ENCODE data around the gene RBM20.
"Not testable (repeated sequence)": the region's sequence is repeated elsewhere in the genome, so short reads cannot be mapped to it uniquely, and the experiment has no call there.

RBM20 gene

GRCh38 chr10:110649347-110650264 lies 5.5 kb downstream of the RBM20 start:
- DNase-seq, result no peak

- no peak for DNase-seq
Measured at GRCh38 chr10:110650265-110650668, 6.1 kb downstream of the RBM20 start.

DNA sequence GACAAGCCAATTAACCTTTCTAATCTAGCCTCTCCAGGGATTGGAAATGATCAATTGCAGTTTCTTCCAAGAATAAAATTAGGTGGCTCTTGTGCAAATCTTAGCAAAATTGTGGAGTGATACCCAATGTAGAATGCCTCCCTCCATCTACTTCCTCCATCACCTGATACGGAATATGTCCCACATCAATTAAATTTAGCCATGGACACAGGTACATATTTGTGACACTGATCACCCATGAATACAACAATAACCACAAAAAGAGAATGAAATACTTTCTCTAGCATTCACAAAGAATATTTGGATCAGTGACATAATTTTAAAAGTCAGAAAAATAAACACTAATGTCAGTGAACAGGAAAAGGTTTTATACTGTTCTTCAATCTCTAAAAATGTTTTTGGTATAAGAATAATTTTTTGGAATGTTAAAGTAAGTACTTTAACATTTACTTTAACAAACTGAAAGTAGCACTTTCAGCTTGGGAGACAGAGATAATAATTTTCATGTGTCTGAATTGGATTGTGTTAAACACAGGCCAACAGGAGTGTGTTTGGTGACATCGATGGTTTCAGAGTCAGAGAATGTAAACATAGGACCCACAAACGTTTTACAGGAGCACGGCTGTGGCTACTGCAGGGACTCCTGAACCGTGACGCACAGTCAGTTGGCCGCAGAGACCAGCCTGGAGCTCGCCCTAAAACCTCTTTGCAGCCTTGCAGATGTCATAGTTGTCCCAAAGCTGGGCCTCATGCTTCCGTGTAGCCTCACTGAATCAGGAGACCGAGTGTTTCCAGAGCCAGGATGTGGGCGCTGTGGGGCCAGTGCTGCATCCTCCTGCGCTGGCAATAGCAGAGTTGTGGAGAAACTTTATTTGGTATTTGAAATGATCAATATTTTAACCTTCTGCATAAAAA lies 7.2 kb downstream of the RBM20 start:
- no peak for DNase-seq

GRCh38 chr10:110652475-110653118 lies 8.5 kb downstream of the RBM20 start:
- no peak for DNase-seq

GRCh38 chr10:110655320-110655719 lies 11.2 kb downstream of the RBM20 start:
- DNase-seq, result no peak

GRCh38 chr10:110656612-110657011 lies 12.5 kb downstream of the RBM20 start:
- DNase-seq, result no peak

DNA sequence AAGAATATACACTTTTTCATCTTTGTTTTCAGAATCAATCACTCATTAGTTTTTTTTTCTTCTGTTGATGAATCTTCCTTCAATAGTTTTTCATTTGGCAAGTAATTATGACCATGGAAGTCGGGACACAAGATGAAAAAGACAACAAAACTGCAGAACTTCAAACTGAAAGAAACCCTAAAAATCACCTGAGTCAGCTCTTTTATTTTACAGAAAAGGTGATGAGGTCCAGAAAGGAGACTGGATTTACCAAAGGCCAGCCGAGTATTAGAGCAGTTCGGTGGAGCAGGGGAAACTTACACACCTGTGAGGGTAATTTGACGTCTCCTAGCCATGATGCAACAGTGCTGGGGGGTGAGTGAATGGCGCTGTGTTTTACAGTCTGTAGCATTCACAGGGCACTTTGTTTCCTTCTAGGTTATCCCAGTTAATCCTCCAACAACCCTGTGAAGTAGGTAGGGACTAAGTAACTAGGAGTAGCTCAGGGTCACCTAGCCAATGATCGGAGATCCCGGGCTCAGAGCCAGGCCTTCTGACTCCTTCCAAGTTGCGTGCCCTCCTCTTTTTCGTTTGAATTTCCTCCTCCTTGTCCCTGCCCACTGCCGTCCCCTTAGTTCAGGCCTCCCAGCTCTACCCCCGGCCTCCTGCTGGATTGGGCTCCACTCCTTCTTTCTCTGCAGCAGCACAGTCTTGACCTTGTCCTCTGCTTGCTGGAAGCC lies 14.0 kb downstream of the RBM20 start:
- no peak for DNase-seq

DNA sequence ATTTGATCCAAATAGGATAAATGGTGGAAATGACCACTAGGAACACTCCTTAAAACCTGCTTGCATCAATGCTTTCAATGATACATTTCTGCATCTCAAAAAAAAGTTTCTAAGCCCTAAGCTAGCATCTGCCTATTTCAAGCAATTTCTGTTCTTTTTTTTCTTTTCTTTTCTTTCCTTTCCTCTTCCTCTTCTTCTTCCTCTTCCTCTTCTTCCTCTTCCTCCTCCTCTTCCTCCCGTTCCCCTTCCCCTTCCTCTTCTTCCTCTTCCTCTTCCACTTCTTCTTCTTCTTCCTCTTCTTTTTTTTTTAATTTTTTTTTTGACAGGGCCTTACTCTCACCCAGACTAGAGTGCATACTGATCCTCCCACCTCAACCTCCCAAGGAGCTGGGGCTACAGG lies 15.4 kb downstream of the RBM20 start:
- DNase-seq, result no peak

DNA sequence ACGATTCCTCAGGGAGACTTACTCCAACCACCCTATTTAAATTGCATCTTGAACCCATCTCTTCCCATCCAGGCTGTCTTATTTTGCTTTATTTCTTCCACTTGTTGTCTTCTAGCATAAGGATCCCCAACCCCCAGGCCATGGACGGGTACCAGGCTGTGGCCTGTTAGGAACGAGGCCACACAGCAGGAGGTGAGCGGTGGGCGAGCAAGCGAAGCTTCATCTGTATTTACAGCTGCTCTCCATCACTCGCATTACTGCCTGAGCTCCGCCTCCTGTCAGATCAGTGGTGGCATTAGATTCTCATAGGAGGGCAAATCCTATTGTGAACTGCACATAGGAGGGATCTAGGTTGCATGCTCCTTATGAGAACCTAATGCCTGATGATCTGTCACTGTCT lies 16.2 kb downstream of the RBM20 start:
- not testable (repeated sequence) for DNase-seq

DNA sequence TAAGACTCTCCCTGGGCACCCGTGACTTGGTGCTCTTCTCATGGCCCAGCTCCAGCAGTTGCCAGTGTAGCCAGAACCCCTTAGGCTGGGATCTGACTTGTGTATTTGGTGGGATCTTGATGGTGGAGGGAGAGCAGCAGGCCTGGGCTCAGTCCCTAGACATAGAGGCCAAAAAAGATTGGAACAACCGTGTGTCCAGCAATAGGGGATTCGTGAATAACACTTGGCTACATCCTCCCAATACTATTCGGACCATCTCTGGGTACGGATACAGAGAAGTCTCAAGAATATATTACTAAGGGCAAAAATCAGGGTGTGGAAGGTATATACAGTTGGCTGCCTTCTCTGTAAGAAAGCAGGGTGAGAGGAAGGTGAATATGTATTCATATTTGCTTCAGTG lies 17.2 kb downstream of the RBM20 start:
- DNase-seq, result no peak

GRCh38 chr10:110664483-110665420 lies 20.6 kb downstream of the RBM20 start:
- DNase-seq, result no peak

- not testable (repeated sequence) for DNase-seq
Measured at GRCh38 chr10:110666259-110666658, 22.1 kb downstream of the RBM20 start.

GRCh38 chr10:110666673-110667072 lies 22.5 kb downstream of the RBM20 start:
- no peak for DNase-seq

GRCh38 chr10:110667620-110668343 lies 23.6 kb downstream of the RBM20 start:
- DNase-seq, result no peak

- DNase-seq, result no peak
Measured at GRCh38 chr10:110668443-110668842, 24.3 kb downstream of the RBM20 start.

GRCh38 chr10:110670335-110670734 lies 26.2 kb downstream of the RBM20 start:
- no peak for DNase-seq

DNA sequence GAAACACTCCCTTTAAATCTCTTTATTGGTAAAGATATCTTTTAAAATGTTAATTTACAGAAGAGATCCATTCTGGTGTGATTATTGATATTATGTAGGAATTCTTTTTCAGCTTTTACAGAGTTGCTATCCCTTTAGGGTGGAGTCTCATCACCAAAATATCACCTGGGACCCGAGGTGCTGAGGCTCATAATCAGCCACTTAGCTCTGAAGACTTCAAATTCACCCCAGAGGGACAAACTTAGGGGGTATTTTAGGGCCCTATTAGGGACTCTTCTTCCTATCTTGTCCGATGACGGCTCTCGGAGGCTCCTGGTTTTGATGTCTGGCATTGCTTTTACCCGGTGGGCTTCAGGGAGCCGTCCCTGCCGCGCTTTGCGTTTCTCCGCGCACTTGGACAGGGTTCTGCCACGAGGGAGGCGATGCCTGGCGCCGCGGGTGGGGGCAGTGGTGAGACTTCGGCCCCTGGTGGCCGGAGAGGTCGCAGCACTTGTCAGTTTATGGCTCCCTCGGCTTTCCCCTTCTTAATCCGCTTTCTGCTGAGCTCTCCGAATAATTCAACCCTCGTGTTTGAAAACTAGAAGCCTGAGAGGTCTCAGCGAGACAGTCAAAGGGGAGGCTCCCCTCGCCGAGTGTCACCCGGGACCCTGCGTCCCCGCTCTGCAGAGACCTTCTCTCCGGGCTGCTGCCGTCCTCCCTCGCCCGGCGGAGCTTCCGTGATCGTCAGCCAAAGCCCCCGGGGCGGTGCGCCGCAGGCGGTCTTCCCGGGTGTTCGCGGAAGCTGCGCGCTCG lies 27.8 kb downstream of the RBM20 start:
- peak; percentile 60 to 72 for DNase-seq

- DNase-seq, result no peak
Measured at GRCh38 chr10:110672580-110672919, 28.4 kb downstream of the RBM20 start.

GRCh38 chr10:110676016-110676415 lies 31.9 kb downstream of the RBM20 start:
- no peak for DNase-seq

Data from stimulated activated CD4-positive, alpha-beta T cell treated with anti-CD3 and anti-CD28 coated beads, Interleukin-2, amount 100 ng/mL, for 48 hours (primary cell).